Hepatocyte (in vitro differentiated cells): ENCODE results near the gene EXOC5.

Experiments
- EZH2 ChIP-seq: fragments of 200-600 bp; sonication (generic); IDR thresholded peaks from 2 replicates; pipeline ENCODE4 v1.6.1; 2016; ENCODE audit warnings: antibody characterized with exemption, mild to moderate bottlenecking, borderline replicate concordance
- EZH2phosphoT487 ChIP-seq: fragments of 200-600 bp; sonication (generic); IDR thresholded peaks from one replicate; pipeline ENCODE4 v1.6.1; 2018; ENCODE audit warnings: antibody characterized with exemption, mild to moderate bottlenecking, low read depth, moderate library complexity; ENCODE audit not compliant: unreplicated experiment, severe bottlenecking
- TF ChIP-seq, protein P1 (sequence below): fragments of 200-600 bp; sonication (generic); IDR thresholded peaks from 2 replicates; pipeline ENCODE4 v1.5.1; 2016; ENCODE audit warnings: antibody characterized with exemption, mild to moderate bottlenecking; ENCODE audit not compliant: poor library complexity

DNA sequence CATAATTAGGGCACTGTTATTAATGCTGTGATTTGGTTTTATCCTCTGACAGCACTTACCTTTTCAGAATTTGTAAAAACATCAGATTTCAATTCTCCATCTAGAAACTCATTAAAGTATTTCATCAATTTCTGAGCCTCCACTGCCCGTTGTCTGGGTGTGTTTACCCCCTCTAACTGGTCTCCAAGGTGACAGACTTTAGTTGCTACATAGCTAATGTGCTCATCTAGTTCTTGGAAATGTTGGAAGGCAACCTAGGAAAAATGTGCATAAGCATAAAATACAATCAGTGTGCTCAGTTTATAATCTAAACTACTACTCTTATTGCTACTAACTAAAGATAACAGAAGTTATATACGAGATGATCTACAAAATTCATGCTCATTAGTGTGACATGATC is 24.6 kb downstream of the EXOC5 start:
- no peak for TF ChIP-seq EZH2
- TF ChIP-seq, protein P1, sequence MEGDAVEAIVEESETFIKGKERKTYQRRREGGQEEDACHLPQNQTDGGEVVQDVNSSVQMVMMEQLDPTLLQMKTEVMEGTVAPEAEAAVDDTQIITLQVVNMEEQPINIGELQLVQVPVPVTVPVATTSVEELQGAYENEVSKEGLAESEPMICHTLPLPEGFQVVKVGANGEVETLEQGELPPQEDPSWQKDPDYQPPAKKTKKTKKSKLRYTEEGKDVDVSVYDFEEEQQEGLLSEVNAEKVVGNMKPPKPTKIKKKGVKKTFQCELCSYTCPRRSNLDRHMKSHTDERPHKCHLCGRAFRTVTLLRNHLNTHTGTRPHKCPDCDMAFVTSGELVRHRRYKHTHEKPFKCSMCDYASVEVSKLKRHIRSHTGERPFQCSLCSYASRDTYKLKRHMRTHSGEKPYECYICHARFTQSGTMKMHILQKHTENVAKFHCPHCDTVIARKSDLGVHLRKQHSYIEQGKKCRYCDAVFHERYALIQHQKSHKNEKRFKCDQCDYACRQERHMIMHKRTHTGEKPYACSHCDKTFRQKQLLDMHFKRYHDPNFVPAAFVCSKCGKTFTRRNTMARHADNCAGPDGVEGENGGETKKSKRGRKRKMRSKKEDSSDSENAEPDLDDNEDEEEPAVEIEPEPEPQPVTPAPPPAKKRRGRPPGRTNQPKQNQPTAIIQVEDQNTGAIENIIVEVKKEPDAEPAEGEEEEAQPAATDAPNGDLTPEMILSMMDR: no peak
- no peak for TF ChIP-seq EZH2phosphoT487
